ENCODE results near the gene RUBCN. TPM values are rescaled to one million over a fixed set of nuclear protein-coding genes. Genes with fewer than 3 reads are reported as not detected.

RUBCN gene
- total RNA-seq, 1 experiment from 2014 or later: 25.6 TPM

DNA sequence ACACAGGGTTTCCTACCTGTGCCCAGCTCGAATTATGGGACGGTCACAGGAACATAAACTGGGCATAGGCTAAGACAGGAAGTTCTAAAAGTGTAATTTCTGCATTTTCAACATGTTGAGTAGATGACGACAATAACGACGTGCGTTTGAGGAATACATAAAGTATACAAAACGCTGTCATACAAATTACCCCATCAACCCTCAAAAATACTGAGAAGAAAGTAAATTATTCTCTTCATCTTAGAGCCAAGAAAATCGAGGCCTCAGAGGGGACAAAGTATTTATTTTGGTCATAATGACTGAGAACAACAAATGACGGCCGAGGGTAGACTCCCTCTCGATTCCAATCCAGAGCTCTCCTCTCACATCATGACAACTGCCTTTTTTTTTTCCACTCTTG, 60.8 kb downstream of the RUBCN start:
- TF ChIP-seq EZH2 (IDR thresholded peaks at IDR 0.05; ENCODE audit: borderline replicate concordance, low read depth, low read length, poor library complexity, severe bottlenecking) (no peak), CTCF (conservative IDR thresholded peaks at IDR 0.05; ENCODE audit: low read depth, low read length) (no peak)
- ChIA-PET CTCF (no interaction called here), POLR2A (ENCODE audit: low non-redundant PET) (no interaction called here)
- no peak for DNase-seq (ENCODE audit: low spot score)
- Histone ChIP-seq H3K36me3 (ENCODE audit: insufficient read depth, low read length, poor library complexity, severe bottlenecking) (peaks cover 10% of the 10 kb centered on the region), H3K27me3 (replicated peaks; ENCODE audit: insufficient read depth, low read depth, low read length, poor library complexity) (no peaks in the 10 kb centered on the region), H3K4me1 (ENCODE audit: insufficient read depth, low read length, poor library complexity, severe bottlenecking) (no peaks in the 10 kb centered on the region), H3K27ac (ENCODE audit: low read depth, low read length, poor library complexity, severe bottlenecking) (no peak overlapping the region), H3K4me3 (ENCODE audit: low read depth, low read length, poor library complexity, severe bottlenecking) (no peak overlapping the region), H3K9me3 (ENCODE audit: low read depth, low read length, poor library complexity, severe bottlenecking) (no peaks in the 10 kb centered on the region)
- intact Hi-C loops (cut with micrococcal nuclease; ENCODE audit: unreplicated experiment): no loop called here
- BruUV-seq (replicated peaks): no TSS peak

- Histone ChIP-seq H3K27ac (ENCODE audit: low read depth, low read length, poor library complexity, severe bottlenecking) (no peak overlapping the region), H3K4me3 (ENCODE audit: low read depth, low read length, poor library complexity, severe bottlenecking) (no peak overlapping the region), H3K4me1 (ENCODE audit: insufficient read depth, low read length, poor library complexity, severe bottlenecking) (no peaks in the 10 kb centered on the region), H3K9me3 (ENCODE audit: low read depth, low read length, poor library complexity, severe bottlenecking) (no peaks in the 10 kb centered on the region), H3K27me3 (replicated peaks; ENCODE audit: insufficient read depth, low read depth, low read length, poor library complexity) (no peaks in the 10 kb centered on the region), H3K36me3 (ENCODE audit: insufficient read depth, low read length, poor library complexity, severe bottlenecking) (peaks cover 7% of the 10 kb centered on the region)
- no peak for DNase-seq (ENCODE audit: low spot score)
- BruUV-seq (replicated peaks): no TSS peak
- ChIA-PET POLR2A (ENCODE audit: low non-redundant PET) (no interaction called here), CTCF (no interaction called here)
- no peak for TF ChIP-seq CTCF (conservative IDR thresholded peaks at IDR 0.05; ENCODE audit: low read depth, low read length)
- no peak for TF ChIP-seq EZH2 (IDR thresholded peaks at IDR 0.05; ENCODE audit: borderline replicate concordance, low read depth, low read length, poor library complexity, severe bottlenecking)
- intact Hi-C loops (cut with micrococcal nuclease; ENCODE audit: unreplicated experiment): no loop called here
These were observed 61.2 kb downstream of the RUBCN start for GRCh38 chr3:197675563-197675860.

GRCh38 chr3:197674741-197675562, 61.8 kb downstream of the RUBCN start:
- Histone ChIP-seq H3K27me3 (replicated peaks; ENCODE audit: insufficient read depth, low read depth, low read length, poor library complexity) (no peaks in the 10 kb centered on the region), H3K4me1 (ENCODE audit: insufficient read depth, low read length, poor library complexity, severe bottlenecking) (no peaks in the 10 kb centered on the region), H3K27ac (ENCODE audit: low read depth, low read length, poor library complexity, severe bottlenecking) (no peak overlapping the region), H3K4me3 (ENCODE audit: low read depth, low read length, poor library complexity, severe bottlenecking) (no peak overlapping the region), H3K36me3 (ENCODE audit: insufficient read depth, low read length, poor library complexity, severe bottlenecking) (peaks cover 5% of the 10 kb centered on the region), H3K9me3 (ENCODE audit: low read depth, low read length, poor library complexity, severe bottlenecking) (no peaks in the 10 kb centered on the region)
- intact Hi-C loops (cut with micrococcal nuclease; ENCODE audit: unreplicated experiment): no loop called here
- ChIA-PET POLR2A (ENCODE audit: low non-redundant PET) (interaction anchor here (0.6 kb wide), 1 partner anchor 76 kb away, joined by 3 read pairs; no protein-coding TSS in a partner anchor), CTCF (no interaction called here)
- no TSS peak for BruUV-seq (replicated peaks)
- DNase-seq (ENCODE audit: low spot score): no peak
- TF ChIP-seq EZH2 (IDR thresholded peaks at IDR 0.05; ENCODE audit: borderline replicate concordance, low read depth, low read length, poor library complexity, severe bottlenecking) (no peak), CTCF (conservative IDR thresholded peaks at IDR 0.05; ENCODE audit: low read depth, low read length) (no peak)
